Metanephros (tissue), 1 donor: ENCODE results near the gene ACSM2A. TPM values are rescaled to one million over a fixed set of nuclear protein-coding genes. Genes with fewer than 3 reads are reported as not detected.

Experiments
- total RNA-seq: library from RNA; depleted of rRNA; stranded (reverse); fragments of >200 nt; gene quantifications from one replicate; pipeline ENCODE4 v1.2.3, GENCODE V29; 2014

The ACSM2A gene
- 57.6 TPM for total RNA-seq

GRCh38 chr16:20451364-20451763 is at the start of gene ACSM2A:
Gene ACSM2A (plus strand): TSS chr16:20451521. CDS start chr16:20460115, 8,594 bp downstream.

GRCh38 chr16:20404637-20405036 is 46.7 kb upstream of the ACSM2A start, which contains the start of gene PDILT:
Gene PDILT (minus strand): TSS chr16:20404737. CDS start chr16:20399300, 5,437 bp downstream.

GRCh38 chr16:20409398-20410120 is 41.8 kb upstream of the ACSM2A start, which contains the start of gene ACSM5:
Gene ACSM5 (plus strand): TSS chr16:20409534. CDS start chr16:20411485, 1,951 bp downstream.

Other genes starting within 250 kb of the ACSM2A start
- 4.3 TPM for gene GP2, start 124.0 kb upstream of the ACSM2A start, total RNA-seq
- 637 TPM for gene UMOD, start 98.8 kb upstream of the ACSM2A start, total RNA-seq
- gene PDILT, start 46.8 kb upstream of the ACSM2A start, total RNA-seq: not detected
- gene ACSM5, start 42.0 kb upstream of the ACSM2A start, total RNA-seq: 3.0 TPM
- 77.8 TPM for gene ACSM2B, start 124.8 kb downstream of the ACSM2A start, total RNA-seq
- gene ACSM1, start 246.2 kb downstream of the ACSM2A start, total RNA-seq: 0.76 TPM